Measurements from ENCODE around the gene TBC1D9. TPM values are rescaled to one million over a fixed set of nuclear protein-coding genes. Genes with fewer than 3 reads are reported as not detected.

Gene TBC1D9
- total RNA-seq, 1 experiment from 2014 or later: 17.0 TPM

DNA sequence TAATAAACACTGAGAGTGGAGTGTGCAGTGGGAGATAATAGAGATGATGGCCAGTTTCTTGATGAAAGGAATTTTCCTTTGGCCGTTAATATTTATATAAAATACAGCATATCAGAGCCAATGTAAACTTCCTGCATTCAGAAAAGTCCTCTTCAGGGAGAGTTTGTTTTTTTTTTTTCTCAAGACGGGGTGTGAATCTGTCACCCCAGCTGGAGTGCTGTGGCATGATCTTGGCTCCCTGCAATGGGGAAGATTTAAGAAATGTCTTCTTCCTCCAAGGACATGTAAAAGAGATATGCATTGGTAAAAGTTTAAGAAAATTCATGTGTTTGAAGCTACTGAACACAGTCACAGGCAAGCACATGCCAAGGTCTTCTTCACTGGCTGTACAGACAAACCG lies 25.4 kb upstream of the TBC1D9 start:
- Histone ChIP-seq H3K27ac (no peak overlapping the region), H2AFZ (no peak overlapping the region), H3K4me2 (no peak overlapping the region), H3K9me2 (ENCODE audit: insufficient read depth) (no peaks in the 10 kb centered on the region), H3K79me2 (ENCODE audit: low read depth) (no peaks in the 10 kb centered on the region), H3K4me3 (no peak overlapping the region), H3K4me1 (replicated peaks; ENCODE audit: insufficient read depth) (no peaks in the 10 kb centered on the region), H3K36me3 (ENCODE audit: low read depth) (no peaks in the 10 kb centered on the region), H4K20me1 (ENCODE audit: insufficient read depth) (no peaks in the 10 kb centered on the region), H3K9me3 (ENCODE audit: insufficient read depth, low read depth) (no peaks in the 10 kb centered on the region), H3F3A (ENCODE audit: insufficient read depth, low read depth) (no peaks in the 10 kb centered on the region), H3K27me3 (ENCODE audit: insufficient read depth, low read depth) (no peaks in the 10 kb centered on the region)
- DNase-seq: no peak
- ChIA-PET POLR2A (ENCODE audit: unreplicated experiment) (no interaction called here), CTCF (no interaction called here)
- TF ChIP-seq EZH2 (IDR thresholded peaks at IDR 0.05; ENCODE audit: low read depth): no peak
- TF ChIP-seq, protein P1, sequence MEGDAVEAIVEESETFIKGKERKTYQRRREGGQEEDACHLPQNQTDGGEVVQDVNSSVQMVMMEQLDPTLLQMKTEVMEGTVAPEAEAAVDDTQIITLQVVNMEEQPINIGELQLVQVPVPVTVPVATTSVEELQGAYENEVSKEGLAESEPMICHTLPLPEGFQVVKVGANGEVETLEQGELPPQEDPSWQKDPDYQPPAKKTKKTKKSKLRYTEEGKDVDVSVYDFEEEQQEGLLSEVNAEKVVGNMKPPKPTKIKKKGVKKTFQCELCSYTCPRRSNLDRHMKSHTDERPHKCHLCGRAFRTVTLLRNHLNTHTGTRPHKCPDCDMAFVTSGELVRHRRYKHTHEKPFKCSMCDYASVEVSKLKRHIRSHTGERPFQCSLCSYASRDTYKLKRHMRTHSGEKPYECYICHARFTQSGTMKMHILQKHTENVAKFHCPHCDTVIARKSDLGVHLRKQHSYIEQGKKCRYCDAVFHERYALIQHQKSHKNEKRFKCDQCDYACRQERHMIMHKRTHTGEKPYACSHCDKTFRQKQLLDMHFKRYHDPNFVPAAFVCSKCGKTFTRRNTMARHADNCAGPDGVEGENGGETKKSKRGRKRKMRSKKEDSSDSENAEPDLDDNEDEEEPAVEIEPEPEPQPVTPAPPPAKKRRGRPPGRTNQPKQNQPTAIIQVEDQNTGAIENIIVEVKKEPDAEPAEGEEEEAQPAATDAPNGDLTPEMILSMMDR (conservative IDR thresholded peaks at IDR 0.05): no peak
- no TSS peak for BruUV-seq (replicated peaks)
- intact Hi-C loops (cut with micrococcal nuclease; ENCODE audit: unreplicated experiment): no loop called here

GRCh38 chr4:140777894-140778293 lies 21.7 kb upstream of the TBC1D9 start:
- Histone ChIP-seq H3F3A (ENCODE audit: insufficient read depth, low read depth) (no peaks in the 10 kb centered on the region), H2AFZ (no peak overlapping the region), H3K4me3 (no peak overlapping the region), H3K79me2 (ENCODE audit: low read depth) (no peaks in the 10 kb centered on the region), H3K9me3 (ENCODE audit: insufficient read depth, low read depth) (no peaks in the 10 kb centered on the region), H3K4me1 (replicated peaks; ENCODE audit: insufficient read depth) (no peaks in the 10 kb centered on the region), H3K4me2 (no peak overlapping the region), H3K27me3 (ENCODE audit: insufficient read depth, low read depth) (no peaks in the 10 kb centered on the region), H3K9me2 (ENCODE audit: insufficient read depth) (no peaks in the 10 kb centered on the region), H3K27ac (no peak overlapping the region), H3K36me3 (ENCODE audit: low read depth) (no peaks in the 10 kb centered on the region), H4K20me1 (ENCODE audit: insufficient read depth) (no peaks in the 10 kb centered on the region)
- DNase-seq: no peak
- ChIA-PET CTCF (no interaction called here), POLR2A (ENCODE audit: unreplicated experiment) (no interaction called here)
- TF ChIP-seq EZH2 (IDR thresholded peaks at IDR 0.05; ENCODE audit: low read depth): no peak
- TF ChIP-seq, protein P1 (conservative IDR thresholded peaks at IDR 0.05): no peak
- BruUV-seq (replicated peaks): no TSS peak
- intact Hi-C loops (cut with micrococcal nuclease; ENCODE audit: unreplicated experiment): no loop called here

- H3K27me3 ChIP-seq (ENCODE audit: insufficient read depth, low read depth): no peaks in the 10 kb centered on the region
- H4K20me1 ChIP-seq (ENCODE audit: insufficient read depth): no peaks in the 10 kb centered on the region
- H3K4me2 ChIP-seq: no peak overlapping the region
- H3F3A ChIP-seq (ENCODE audit: insufficient read depth, low read depth): no peaks in the 10 kb centered on the region
- TF ChIP-seq, protein P1 (conservative IDR thresholded peaks at IDR 0.05): no peak
- TF ChIP-seq EZH2 (IDR thresholded peaks at IDR 0.05; ENCODE audit: low read depth): no peak
- intact Hi-C loops (cut with micrococcal nuclease; ENCODE audit: unreplicated experiment): no loop called here
- no peak for DNase-seq
- H3K9me3 ChIP-seq (ENCODE audit: insufficient read depth, low read depth): no peaks in the 10 kb centered on the region
- H3K9me2 ChIP-seq (ENCODE audit: insufficient read depth): no peaks in the 10 kb centered on the region
- ChIA-PET POLR2A (ENCODE audit: unreplicated experiment) (no interaction called here), CTCF (no interaction called here)
- no peak overlapping the region for H2AFZ ChIP-seq
- H3K4me1 ChIP-seq (replicated peaks; ENCODE audit: insufficient read depth): no peaks in the 10 kb centered on the region
- no TSS peak for BruUV-seq (replicated peaks)
- H3K36me3 ChIP-seq (ENCODE audit: low read depth): no peaks in the 10 kb centered on the region
- H3K27ac ChIP-seq: no peak overlapping the region
- H3K4me3 ChIP-seq: no peak overlapping the region
- no peaks in the 10 kb centered on the region for H3K79me2 ChIP-seq (ENCODE audit: low read depth)
Measured at GRCh38 chr4:140777386-140777785, 21.2 kb upstream of the TBC1D9 start.

Data from PC-9 (cell line).